NCI-H1694 treated with DMSO at 0.1 percent for 48 hours (cell line): ENCODE measurements around the gene CEP170.
"Not testable (repeated sequence)": the region's sequence is repeated elsewhere in the genome, so short reads cannot be mapped to it uniquely, and the experiment has no call there.

ENCODE experiments used
- DNase-seq: peaks from one replicate; lab custom pipeline; 2025; lab: John Stamatoyannopoulos, UW

Gene CEP170

GRCh38 chr1:243173758-243174369 lies 81.2 kb downstream of the CEP170 start:
- DNase-seq, result not testable (repeated sequence)

GRCh38 chr1:243164911-243165310 lies 90.2 kb downstream of the CEP170 start:
- DNase-seq, result not testable (repeated sequence)

GRCh38 chr1:243150906-243151305 lies 104.2 kb downstream of the CEP170 start:
- DNase-seq, result not testable (repeated sequence)

GRCh38 chr1:243149120-243149519 lies 106.0 kb downstream of the CEP170 start:
- DNase-seq, result not testable (repeated sequence)

GRCh38 chr1:243147351-243147750 lies 107.7 kb downstream of the CEP170 start:
- not testable (repeated sequence) for DNase-seq

GRCh38 chr1:243140498-243140897 lies 114.6 kb downstream of the CEP170 start:
- not testable (repeated sequence) for DNase-seq

GRCh38 chr1:243122876-243123409 lies 132.1 kb downstream of the CEP170 start:
- not testable (repeated sequence) for DNase-seq

- DNase-seq, result not testable (repeated sequence)
Observed at GRCh38 chr1:243121939-243122338, 133.1 kb downstream of the CEP170 start.

- not testable (repeated sequence) for DNase-seq
Observed at GRCh38 chr1:243118601-243119322, 136.3 kb downstream of the CEP170 start.

GRCh38 chr1:243116187-243116586 lies 138.9 kb downstream of the CEP170 start:
- DNase-seq, result not testable (repeated sequence)

GRCh38 chr1:243114769-243115168 lies 140.3 kb downstream of the CEP170 start:
- not testable (repeated sequence) for DNase-seq

GRCh38 chr1:243114059-243114713 lies 140.9 kb downstream of the CEP170 start:
- not testable (repeated sequence) for DNase-seq

GRCh38 chr1:243107171-243107570 lies 147.9 kb downstream of the CEP170 start:
- DNase-seq, result not testable (repeated sequence)

- DNase-seq, result not testable (repeated sequence)
Observed at GRCh38 chr1:243105652-243106332, 149.3 kb downstream of the CEP170 start.

- not testable (repeated sequence) for DNase-seq
Observed at GRCh38 chr1:243105104-243105503, 150.0 kb downstream of the CEP170 start.

GRCh38 chr1:243104452-243104851 lies 150.6 kb downstream of the CEP170 start:
- DNase-seq, result not testable (repeated sequence)

GRCh38 chr1:243101551-243102050 lies 153.5 kb downstream of the CEP170 start:
- DNase-seq, result not testable (repeated sequence)

GRCh38 chr1:243087368-243087767 lies 167.7 kb downstream of the CEP170 start:
- DNase-seq, result not testable (repeated sequence)
